RWPE2 (cell line): Measurements from ENCODE around the gene ANKRD39.

ENCODE experiments used
- ATAC-seq: fragments of 200-7000 bp; cut with Tn5 transposase; 3 replicates; pipeline ENCODE4 v1.9.1; 2021; ENCODE audit warnings: low read depth
- DNase-seq: peaks from one replicate; pipeline ENCODE4 v3.0.0-alpha.2; 2020; ENCODE audit warnings: low spot score
- H3K27ac ChIP-seq: fragments of 450-650 bp; 2 replicates; pipeline ENCODE4 v1.5.1; 2017; ENCODE audit warnings: mild to moderate bottlenecking; ENCODE audit not compliant: poor library complexity, severe bottlenecking
- H3K27me3 ChIP-seq: fragments of 250-450 bp; sonication (Bioruptor Pico); 2 replicates; pipeline ENCODE4 v1.5.1; 2021; ENCODE audit warnings: mild to moderate bottlenecking, moderate library complexity; ENCODE audit not compliant: insufficient read depth, poor library complexity, severe bottlenecking
- H3K36me3 ChIP-seq: fragments of 250-450 bp; sonication (Bioruptor Pico); 2 replicates; pipeline ENCODE4 v1.5.1; 2020; ENCODE audit warnings: low read depth, mild to moderate bottlenecking, moderate library complexity
- H3K4me1 ChIP-seq: fragments of 250-450 bp; sonication (Bioruptor Pico); 2 replicates; pipeline ENCODE4 v1.5.1; 2021; ENCODE audit warnings: mild to moderate bottlenecking, moderate library complexity; ENCODE audit not compliant: insufficient read depth, poor library complexity, severe bottlenecking
- H3K4me3 ChIP-seq: fragments of 250-450 bp; sonication (Bioruptor Pico); 2 replicates; pipeline ENCODE4 v1.5.1; 2021; ENCODE audit warnings: mild to moderate bottlenecking, moderate library complexity; ENCODE audit not compliant: severe bottlenecking
- H3K9me3 ChIP-seq: fragments of 250-450 bp; sonication (Bioruptor Pico); 2 replicates; pipeline ENCODE4 v1.5.1; 2021; ENCODE audit warnings: mild to moderate bottlenecking, moderate library complexity; ENCODE audit not compliant: severe bottlenecking
- TF ChIP-seq, protein P1 (sequence below): fragments of 450-650 bp; IDR thresholded peaks from one replicate; pipeline ENCODE4 v1.5.1; 2017; ENCODE audit warnings: mild to moderate bottlenecking, moderate library complexity; ENCODE audit not compliant: poor library complexity, severe bottlenecking

The ANKRD39 gene

DNA sequence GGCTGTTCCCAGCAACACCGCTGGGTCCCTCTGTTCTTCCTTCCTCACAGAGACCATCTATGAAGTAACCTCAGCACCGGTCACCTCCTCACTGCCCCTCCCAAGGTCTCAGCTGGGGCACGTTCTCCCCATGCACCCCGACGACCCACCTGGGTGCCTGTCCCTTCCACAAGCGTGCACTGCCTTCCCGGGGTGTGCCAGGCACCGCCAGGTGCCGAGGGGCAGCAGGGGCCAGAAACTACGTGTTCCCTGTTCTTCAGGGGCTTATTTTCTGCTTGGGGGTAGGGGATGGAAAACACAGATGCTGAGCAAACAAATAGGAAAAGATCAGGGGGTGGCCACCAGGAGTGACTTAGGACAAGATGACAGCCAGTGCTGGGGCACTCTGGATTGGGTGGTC is 42.4 kb upstream of the ANKRD39 start:
- no peak overlapping the region for H3K27ac ChIP-seq
- ATAC-seq (no peak), DNase-seq (no peak)
- H3K4me1 ChIP-seq: peaks cover 8% of the 10 kb centered on the region
- H3K27me3 ChIP-seq: no peaks in the 10 kb centered on the region
- TF ChIP-seq, protein P1, sequence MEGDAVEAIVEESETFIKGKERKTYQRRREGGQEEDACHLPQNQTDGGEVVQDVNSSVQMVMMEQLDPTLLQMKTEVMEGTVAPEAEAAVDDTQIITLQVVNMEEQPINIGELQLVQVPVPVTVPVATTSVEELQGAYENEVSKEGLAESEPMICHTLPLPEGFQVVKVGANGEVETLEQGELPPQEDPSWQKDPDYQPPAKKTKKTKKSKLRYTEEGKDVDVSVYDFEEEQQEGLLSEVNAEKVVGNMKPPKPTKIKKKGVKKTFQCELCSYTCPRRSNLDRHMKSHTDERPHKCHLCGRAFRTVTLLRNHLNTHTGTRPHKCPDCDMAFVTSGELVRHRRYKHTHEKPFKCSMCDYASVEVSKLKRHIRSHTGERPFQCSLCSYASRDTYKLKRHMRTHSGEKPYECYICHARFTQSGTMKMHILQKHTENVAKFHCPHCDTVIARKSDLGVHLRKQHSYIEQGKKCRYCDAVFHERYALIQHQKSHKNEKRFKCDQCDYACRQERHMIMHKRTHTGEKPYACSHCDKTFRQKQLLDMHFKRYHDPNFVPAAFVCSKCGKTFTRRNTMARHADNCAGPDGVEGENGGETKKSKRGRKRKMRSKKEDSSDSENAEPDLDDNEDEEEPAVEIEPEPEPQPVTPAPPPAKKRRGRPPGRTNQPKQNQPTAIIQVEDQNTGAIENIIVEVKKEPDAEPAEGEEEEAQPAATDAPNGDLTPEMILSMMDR: no peak
- H3K4me3 ChIP-seq: no peak overlapping the region
- H3K9me3 ChIP-seq: no peaks in the 10 kb centered on the region
- H3K36me3 ChIP-seq: no peaks in the 10 kb centered on the region

DNA sequence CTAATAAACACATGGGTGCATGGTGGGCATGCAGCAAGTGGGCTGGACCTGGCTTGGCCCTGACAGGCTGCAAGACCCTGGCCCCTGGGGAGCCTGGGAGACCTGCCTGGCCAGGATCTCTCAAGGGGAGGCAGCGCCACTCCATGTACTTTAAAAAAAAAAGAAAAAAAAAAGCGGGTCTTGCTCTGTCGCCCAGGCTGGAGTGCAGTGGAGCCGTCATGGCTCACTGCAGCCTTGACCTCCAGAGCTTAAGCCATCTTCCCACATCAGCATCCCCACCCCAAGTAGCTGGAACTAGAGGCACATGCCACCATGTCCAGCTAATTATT is 41.6 kb upstream of the ANKRD39 start:
- TF ChIP-seq, protein P1: no peak
- H3K4me3 ChIP-seq: no peak overlapping the region
- H3K4me1 ChIP-seq: peaks cover 12% of the 10 kb centered on the region
- H3K9me3 ChIP-seq: no peaks in the 10 kb centered on the region
- no peaks in the 10 kb centered on the region for H3K27me3 ChIP-seq
- H3K27ac ChIP-seq: no peak overlapping the region
- H3K36me3 ChIP-seq: no peaks in the 10 kb centered on the region
- DNase-seq: no peak
- ATAC-seq: no peak

DNA sequence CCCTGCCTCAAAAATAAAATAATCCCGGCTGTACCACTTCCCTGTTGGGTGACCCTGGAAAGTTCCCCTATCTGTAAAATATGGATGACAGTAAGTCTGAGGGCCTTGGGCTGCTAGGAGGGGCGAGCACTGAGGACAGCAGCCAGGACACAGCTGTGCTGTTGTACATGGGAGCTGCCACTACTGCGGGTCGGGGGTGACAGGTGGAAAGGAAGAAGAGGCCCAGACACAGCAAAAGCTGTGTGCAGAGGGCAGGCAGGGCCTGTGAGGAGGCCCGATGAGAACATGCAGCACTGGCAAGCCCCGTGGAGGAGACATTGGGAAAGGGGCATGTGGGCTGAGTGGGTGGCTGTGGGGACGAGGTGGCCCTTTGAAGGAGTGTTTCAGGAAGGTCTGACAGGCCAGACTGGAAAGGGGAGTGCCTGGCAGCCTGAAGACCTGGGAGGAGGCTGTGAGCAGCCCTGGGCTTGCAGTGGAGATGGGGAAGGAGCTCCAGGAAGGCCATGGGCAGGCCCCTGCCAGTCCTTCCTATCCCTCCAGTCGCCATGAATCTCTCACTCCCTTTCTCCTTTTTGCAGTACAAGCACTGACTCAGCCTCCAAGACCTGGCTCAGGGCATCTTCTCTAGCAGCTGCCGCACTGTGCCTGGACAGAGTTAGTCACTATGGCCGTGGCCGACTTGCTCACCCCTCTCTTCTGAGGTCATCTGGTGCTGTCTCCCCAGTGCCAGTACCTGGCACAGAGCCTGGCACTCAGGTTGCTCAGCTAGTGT is 41.0 kb upstream of the ANKRD39 start:
- Histone ChIP-seq H3K9me3 (no peaks in the 10 kb centered on the region), H3K4me1 (peaks cover 12% of the 10 kb centered on the region), H3K4me3 (no peak overlapping the region), H3K36me3 (no peaks in the 10 kb centered on the region), H3K27me3 (no peaks in the 10 kb centered on the region), H3K27ac (no peak overlapping the region)
- DNase-seq: no peak
- ATAC-seq: peak; percentile 20; the same call in 1 of the 3 replicates
- TF ChIP-seq, protein P1: no peak

DNA sequence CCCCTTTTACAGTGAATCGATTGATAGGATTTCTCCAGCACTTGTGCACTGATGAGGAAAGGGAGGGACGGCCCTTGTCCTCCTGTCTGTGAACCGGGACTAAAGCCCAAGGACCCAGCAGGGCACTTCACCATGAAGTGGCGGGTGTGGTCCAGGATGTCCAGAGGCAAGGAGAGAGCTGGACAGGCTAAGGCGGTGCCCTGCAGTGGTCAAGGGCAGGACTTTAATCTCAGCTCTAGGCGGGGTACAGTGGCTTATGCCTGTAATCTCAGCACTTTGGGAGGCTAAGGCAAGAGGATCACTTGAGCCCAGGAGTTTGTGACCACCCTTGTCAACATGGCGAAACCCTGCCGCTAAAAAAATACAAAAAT is 40.3 kb upstream of the ANKRD39 start:
- Histone ChIP-seq H3K27ac (no peak overlapping the region), H3K36me3 (no peaks in the 10 kb centered on the region), H3K4me1 (peaks cover 12% of the 10 kb centered on the region), H3K9me3 (no peaks in the 10 kb centered on the region), H3K4me3 (no peak overlapping the region), H3K27me3 (no peaks in the 10 kb centered on the region)
- TF ChIP-seq, protein P1: no peak
- DNase-seq: no peak
- ATAC-seq: no peak

DNA sequence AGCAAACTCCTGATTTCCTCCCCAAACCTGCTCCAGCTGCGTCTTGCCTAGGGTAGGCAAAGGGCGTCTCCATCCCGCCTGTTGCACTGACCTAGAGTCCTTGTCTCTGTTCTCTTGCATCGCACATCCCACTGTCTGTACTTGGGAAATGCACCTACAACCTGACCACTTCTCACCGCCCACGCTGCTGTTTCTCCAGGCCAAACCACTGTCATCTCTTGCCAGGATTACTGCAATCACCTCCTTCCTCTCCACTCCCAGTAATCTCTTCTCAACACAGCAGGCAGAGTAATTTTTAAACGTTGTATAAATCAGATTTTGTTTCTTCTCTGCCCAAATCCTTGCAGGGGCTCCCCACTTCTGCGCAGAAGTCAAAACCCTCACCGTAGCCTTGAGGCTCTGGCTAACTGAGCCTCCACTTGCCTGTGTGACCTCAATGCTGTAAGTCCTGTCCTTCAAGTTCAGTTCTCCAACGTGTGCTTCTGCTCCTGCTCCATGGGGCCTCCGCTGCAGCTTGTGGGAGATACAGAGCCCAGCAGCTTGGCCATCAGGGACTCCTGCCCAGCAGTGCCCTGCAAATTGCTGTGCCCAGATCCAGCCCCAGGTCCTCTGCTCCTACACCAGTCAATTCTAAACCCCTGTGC is 39.8 kb upstream of the ANKRD39 start:
- ATAC-seq: no peak
- no peak for DNase-seq
- TF ChIP-seq, protein P1: no peak
- Histone ChIP-seq H3K36me3 (no peaks in the 10 kb centered on the region), H3K27me3 (no peaks in the 10 kb centered on the region), H3K4me3 (no peak overlapping the region), H3K4me1 (peaks cover 12% of the 10 kb centered on the region), H3K9me3 (no peaks in the 10 kb centered on the region), H3K27ac (no peak overlapping the region)
